Measurements from ENCODE around the gene SNN.

DNA sequence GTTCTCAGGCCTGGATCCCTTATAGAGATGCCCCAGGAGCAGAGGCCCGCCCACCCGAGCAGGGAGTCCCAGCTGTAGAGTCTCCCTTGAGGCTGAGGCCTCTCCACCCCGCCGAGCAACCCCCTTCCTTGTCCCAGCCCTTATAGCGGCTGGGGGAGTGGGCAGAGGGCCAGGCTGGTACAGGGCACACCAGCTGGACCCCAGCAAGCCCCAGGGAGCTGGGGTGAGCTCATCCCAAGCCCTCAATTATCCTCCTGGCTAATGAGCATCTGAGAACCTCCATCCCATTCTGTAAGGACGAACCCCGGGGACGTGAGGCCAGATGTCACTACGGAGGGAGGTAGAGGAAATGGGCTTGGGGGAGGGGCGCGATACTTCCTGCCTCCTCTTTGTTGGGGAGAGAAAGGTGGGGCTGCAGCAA, 3.2 kb upstream of the SNN start:
- TF ChIP-seq, protein P1, sequence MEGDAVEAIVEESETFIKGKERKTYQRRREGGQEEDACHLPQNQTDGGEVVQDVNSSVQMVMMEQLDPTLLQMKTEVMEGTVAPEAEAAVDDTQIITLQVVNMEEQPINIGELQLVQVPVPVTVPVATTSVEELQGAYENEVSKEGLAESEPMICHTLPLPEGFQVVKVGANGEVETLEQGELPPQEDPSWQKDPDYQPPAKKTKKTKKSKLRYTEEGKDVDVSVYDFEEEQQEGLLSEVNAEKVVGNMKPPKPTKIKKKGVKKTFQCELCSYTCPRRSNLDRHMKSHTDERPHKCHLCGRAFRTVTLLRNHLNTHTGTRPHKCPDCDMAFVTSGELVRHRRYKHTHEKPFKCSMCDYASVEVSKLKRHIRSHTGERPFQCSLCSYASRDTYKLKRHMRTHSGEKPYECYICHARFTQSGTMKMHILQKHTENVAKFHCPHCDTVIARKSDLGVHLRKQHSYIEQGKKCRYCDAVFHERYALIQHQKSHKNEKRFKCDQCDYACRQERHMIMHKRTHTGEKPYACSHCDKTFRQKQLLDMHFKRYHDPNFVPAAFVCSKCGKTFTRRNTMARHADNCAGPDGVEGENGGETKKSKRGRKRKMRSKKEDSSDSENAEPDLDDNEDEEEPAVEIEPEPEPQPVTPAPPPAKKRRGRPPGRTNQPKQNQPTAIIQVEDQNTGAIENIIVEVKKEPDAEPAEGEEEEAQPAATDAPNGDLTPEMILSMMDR (IDR thresholded peaks at IDR 0.05; ENCODE audit: low read length): no peak
- TF ChIP-seq EZH2 (IDR thresholded peaks at IDR 0.05; ENCODE audit: borderline replicate concordance, low read length): no peak
